Measurements from ENCODE around the gene AAK1.
"Not testable (repeated sequence)": the region's sequence is repeated elsewhere in the genome, so short reads cannot be mapped to it uniquely, and the experiment has no call there.

The AAK1 gene

DNA sequence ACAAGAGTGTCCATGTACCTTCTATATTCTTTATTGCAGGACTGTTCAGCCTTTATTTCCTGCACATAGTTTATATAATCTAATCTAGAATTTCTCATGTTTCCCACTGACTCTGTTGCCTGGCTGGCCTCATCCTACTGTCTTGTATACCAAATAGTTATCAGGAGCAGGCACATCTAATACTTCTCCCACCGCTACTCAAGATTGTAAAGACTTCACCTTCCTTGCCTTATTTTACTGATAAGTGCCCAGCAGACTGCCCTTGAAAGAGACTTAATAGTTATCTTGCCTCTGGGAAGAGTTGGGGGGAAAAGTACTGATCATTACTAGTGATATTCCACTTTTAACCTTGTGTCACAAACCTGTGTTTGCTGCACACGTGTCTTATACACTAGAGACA, 26.1 kb upstream of the AAK1 start:
- DNase-seq (ENCODE audit: low read depth, low spot score), result no peak
- TF ChIP-seq ZNF274 (IDR thresholded peaks at IDR 0.05; ENCODE audit: low read depth, low read length) (no peak), YY1 (IDR thresholded peaks at IDR 0.05; ENCODE audit: insufficient read depth, insufficient read length) (no peak), SUZ12 (IDR thresholded peaks at IDR 0.05; ENCODE audit: extremely low read depth, insufficient read depth, insufficient read length) (no peak)
- Histone ChIP-seq H3K9ac (ENCODE audit: insufficient read length, low read depth) (no peak overlapping the region), H3K27me3 (ENCODE audit: insufficient read depth, insufficient read length) (no peaks in the 10 kb centered on the region), H3K4me3 (ENCODE audit: insufficient read length, low read depth) (no peak overlapping the region), H3K9me3 (ENCODE audit: insufficient read depth, low read length) (peaks cover 5% of the 10 kb centered on the region; the same call in 1 of the 2 replicates), H3K36me3 (ENCODE audit: insufficient read depth, insufficient read length, low read length) (no peaks in the 10 kb centered on the region), H3K4me1 (ENCODE audit: insufficient read depth, insufficient read length) (peaks cover 2% of the 10 kb centered on the region)

DNA sequence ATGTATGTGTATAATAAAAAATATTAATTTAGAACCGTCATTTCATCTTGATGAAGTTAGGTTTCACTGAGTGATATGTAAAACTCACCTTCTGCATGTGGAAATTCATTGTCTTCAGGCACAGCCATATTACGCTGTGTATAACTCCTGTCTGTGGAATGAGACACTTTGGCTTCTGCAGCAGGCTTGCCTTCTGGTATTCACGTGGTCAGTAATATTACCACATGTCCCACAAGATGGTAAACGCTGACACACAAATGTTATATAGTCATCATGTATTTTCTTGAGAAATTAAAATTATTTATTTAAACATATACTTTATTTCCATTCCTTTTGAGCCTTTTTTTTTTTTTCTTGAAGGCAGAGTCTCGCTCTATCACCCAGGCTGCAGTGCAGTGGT, 25.1 kb upstream of the AAK1 start:
- Histone ChIP-seq H3K27me3 (ENCODE audit: insufficient read depth, insufficient read length) (no peaks in the 10 kb centered on the region), H3K9ac (ENCODE audit: insufficient read length, low read depth) (no peak overlapping the region), H3K4me1 (ENCODE audit: insufficient read depth, insufficient read length) (no peaks in the 10 kb centered on the region), H3K9me3 (ENCODE audit: insufficient read depth, low read length) (peaks cover 5% of the 10 kb centered on the region; the same call in 1 of the 2 replicates), H3K36me3 (ENCODE audit: insufficient read depth, insufficient read length, low read length) (no peaks in the 10 kb centered on the region), H3K4me3 (ENCODE audit: insufficient read length, low read depth) (no peak overlapping the region)
- DNase-seq (ENCODE audit: low read depth, low spot score), result no peak
- TF ChIP-seq YY1 (IDR thresholded peaks at IDR 0.05; ENCODE audit: insufficient read depth, insufficient read length), result no peak
- no peak for TF ChIP-seq SUZ12 (IDR thresholded peaks at IDR 0.05; ENCODE audit: extremely low read depth, insufficient read depth, insufficient read length)
- no peak for TF ChIP-seq ZNF274 (IDR thresholded peaks at IDR 0.05; ENCODE audit: low read depth, low read length)

DNA sequence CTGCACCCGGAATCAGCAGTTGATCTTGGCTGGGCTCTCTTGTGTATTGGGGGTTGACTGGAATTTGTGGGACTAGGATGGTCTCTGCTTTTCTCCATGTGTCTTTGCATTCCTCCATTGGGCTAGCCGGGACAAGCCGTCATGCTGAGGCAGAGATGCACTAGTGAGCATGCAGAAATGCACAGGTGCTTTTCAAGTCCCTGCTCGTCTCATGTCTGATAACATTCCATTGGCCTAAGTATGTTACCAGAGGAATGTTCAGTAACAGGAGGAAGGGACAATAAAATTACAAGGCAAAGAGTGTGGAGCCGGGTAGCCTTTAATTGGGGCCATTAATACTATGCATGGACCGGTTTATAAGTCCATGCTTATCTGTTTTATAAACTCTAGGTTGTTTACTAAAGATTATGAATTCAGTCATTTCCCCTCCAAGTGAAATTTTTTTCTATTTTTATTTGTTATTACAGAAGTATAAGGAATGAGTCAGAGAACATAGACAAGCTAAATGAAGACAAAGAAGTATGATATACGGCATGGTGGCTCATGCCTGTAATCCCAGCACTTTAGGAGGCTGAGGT, 24.4 kb upstream of the AAK1 start:
- Histone ChIP-seq H3K27me3 (ENCODE audit: insufficient read depth, insufficient read length) (no peaks in the 10 kb centered on the region), H3K9me3 (ENCODE audit: insufficient read depth, low read length) (peaks cover 9% of the 10 kb centered on the region; the same call in 1 of the 2 replicates), H3K4me1 (ENCODE audit: insufficient read depth, insufficient read length) (no peaks in the 10 kb centered on the region), H3K9ac (ENCODE audit: insufficient read length, low read depth) (no peak overlapping the region), H3K36me3 (ENCODE audit: insufficient read depth, insufficient read length, low read length) (no peaks in the 10 kb centered on the region), H3K4me3 (ENCODE audit: insufficient read length, low read depth) (no peak overlapping the region)
- TF ChIP-seq SUZ12 (IDR thresholded peaks at IDR 0.05; ENCODE audit: extremely low read depth, insufficient read depth, insufficient read length) (no peak), ZNF274 (IDR thresholded peaks at IDR 0.05; ENCODE audit: low read depth, low read length) (no peak), YY1 (IDR thresholded peaks at IDR 0.05; ENCODE audit: insufficient read depth, insufficient read length) (no peak)
- no peak for DNase-seq (ENCODE audit: low read depth, low spot score)

DNA sequence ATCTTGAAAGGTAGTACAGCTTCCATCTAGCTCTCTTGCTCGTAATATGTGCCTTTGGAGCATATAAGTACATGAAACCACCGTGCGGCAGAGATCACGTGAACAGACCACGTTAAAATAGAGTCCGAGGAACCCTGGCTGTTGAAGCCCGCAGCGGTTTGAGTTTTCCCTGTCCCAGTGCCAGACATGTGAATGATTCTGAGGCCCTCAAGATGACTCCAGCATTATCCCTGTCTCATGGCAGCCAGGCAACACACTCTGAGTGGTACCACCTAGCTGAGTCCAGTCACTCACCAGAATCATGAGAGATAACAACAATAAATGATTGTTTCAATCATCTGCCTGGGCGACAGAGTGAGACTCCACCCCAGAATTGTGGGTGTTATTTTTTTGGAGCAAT, 21.6 kb upstream of the AAK1 start:
- H3K27me3 ChIP-seq (ENCODE audit: insufficient read depth, insufficient read length), result no peaks in the 10 kb centered on the region
- no peaks in the 10 kb centered on the region for H3K36me3 ChIP-seq (ENCODE audit: insufficient read depth, insufficient read length, low read length)
- H3K4me3 ChIP-seq (ENCODE audit: insufficient read length, low read depth), result no peak overlapping the region
- TF ChIP-seq ZNF274 (IDR thresholded peaks at IDR 0.05; ENCODE audit: low read depth, low read length), result no peak
- H3K9ac ChIP-seq (ENCODE audit: insufficient read length, low read depth), result no peak overlapping the region
- DNase-seq (ENCODE audit: low read depth, low spot score), result no peak
- 0 out of 2 replicates have a peak, but pooled peaks cover 4% of the 10 kb centered on the region for H3K9me3 ChIP-seq (ENCODE audit: insufficient read depth, low read length)
- H3K4me1 ChIP-seq (ENCODE audit: insufficient read depth, insufficient read length), result no peaks in the 10 kb centered on the region

DNA sequence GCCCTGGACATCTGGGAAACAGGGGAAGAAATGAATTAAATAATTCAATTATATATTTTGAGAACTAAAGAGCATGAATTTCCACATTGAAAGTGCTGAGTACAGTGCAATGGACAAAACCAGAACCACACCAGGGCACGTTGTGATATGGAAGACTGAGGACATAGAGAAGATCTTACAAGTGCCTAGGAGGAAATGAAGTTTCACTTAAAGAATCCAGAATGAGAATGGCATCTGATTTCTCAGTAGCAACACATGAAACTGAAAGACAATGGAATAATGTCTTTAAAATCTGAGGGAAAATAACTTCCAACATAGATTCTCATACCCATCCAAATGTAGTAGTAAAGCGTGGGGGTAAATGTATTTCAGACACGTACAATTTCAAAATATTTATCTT, 20.3 kb upstream of the AAK1 start:
- no peak overlapping the region for H3K4me3 ChIP-seq (ENCODE audit: insufficient read length, low read depth)
- TF ChIP-seq ZNF274 (IDR thresholded peaks at IDR 0.05; ENCODE audit: low read depth, low read length) (no peak), YY1 (IDR thresholded peaks at IDR 0.05; ENCODE audit: insufficient read depth, insufficient read length) (no peak), SUZ12 (IDR thresholded peaks at IDR 0.05; ENCODE audit: extremely low read depth, insufficient read depth, insufficient read length) (no peak)
- no peak for DNase-seq (ENCODE audit: low read depth, low spot score)
- H3K36me3 ChIP-seq (ENCODE audit: insufficient read depth, insufficient read length, low read length), result no peaks in the 10 kb centered on the region
- no peaks in the 10 kb centered on the region for H3K4me1 ChIP-seq (ENCODE audit: insufficient read depth, insufficient read length)
- no peak overlapping the region for H3K9ac ChIP-seq (ENCODE audit: insufficient read length, low read depth)
- H3K27me3 ChIP-seq (ENCODE audit: insufficient read depth, insufficient read length), result no peaks in the 10 kb centered on the region
- 0 out of 2 replicates have a peak, but pooled peaks cover 4% of the 10 kb centered on the region for H3K9me3 ChIP-seq (ENCODE audit: insufficient read depth, low read length)

DNA sequence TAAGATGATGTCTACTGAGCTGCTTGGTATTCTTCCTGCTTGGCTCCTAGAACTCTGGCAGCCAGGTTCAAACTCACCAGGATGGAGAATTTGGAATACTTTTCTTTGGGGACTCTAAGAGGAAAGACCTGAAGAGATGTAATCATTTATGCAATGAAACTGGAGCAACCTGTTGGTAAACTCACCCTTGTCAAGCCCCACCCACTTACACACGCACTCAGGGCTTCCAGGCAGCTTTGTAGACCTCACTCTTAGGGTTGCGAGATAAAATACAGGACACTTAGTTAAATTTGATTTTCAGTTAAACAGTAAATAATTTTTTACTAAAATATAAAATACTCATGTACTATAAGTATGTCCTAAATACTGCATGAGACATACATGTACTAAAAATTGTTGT, 19.0 kb upstream of the AAK1 start:
- H3K9me3 ChIP-seq (ENCODE audit: insufficient read depth, low read length); H3K27me3 ChIP-seq (ENCODE audit: insufficient read depth, insufficient read length); DNase-seq (ENCODE audit: low read depth, low spot score); H3K4me1 ChIP-seq (ENCODE audit: insufficient read depth, insufficient read length); H3K9ac ChIP-seq (ENCODE audit: insufficient read length, low read depth); H3K4me3 ChIP-seq (ENCODE audit: insufficient read length, low read depth); H3K36me3 ChIP-seq (ENCODE audit: insufficient read depth, insufficient read length, low read length): not testable (repeated sequence)

DNA sequence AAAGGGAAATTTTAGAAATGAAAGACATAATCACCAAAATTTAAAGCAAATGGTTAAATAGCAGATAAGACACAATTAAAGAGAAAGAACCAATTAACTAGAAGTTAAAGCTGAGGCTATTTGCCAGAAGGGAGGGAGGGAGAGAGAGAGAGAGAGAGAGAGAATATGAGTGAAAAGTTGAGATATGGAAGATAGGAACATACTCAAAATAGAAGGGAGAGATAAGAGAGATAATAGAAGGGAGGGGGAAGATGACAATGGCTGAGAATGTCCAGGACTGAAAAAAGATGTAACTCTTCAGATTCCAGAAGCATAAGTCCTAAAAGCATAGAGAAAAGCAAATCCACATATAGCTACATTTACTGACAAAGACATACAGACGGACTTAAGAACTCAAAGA, 17.1 kb upstream of the AAK1 start:
- DNase-seq (ENCODE audit: low read depth, low spot score), result no peak
- TF ChIP-seq SUZ12 (IDR thresholded peaks at IDR 0.05; ENCODE audit: extremely low read depth, insufficient read depth, insufficient read length) (no peak), YY1 (IDR thresholded peaks at IDR 0.05; ENCODE audit: insufficient read depth, insufficient read length) (no peak), ZNF274 (IDR thresholded peaks at IDR 0.05; ENCODE audit: low read depth, low read length) (no peak)
- no peaks in the 10 kb centered on the region for H3K4me1 ChIP-seq (ENCODE audit: insufficient read depth, insufficient read length)
- 0 out of 2 replicates have a peak, but pooled peaks cover 4% of the 10 kb centered on the region for H3K9me3 ChIP-seq (ENCODE audit: insufficient read depth, low read length)
- H3K27me3 ChIP-seq (ENCODE audit: insufficient read depth, insufficient read length), result no peaks in the 10 kb centered on the region
- H3K4me3 ChIP-seq (ENCODE audit: insufficient read length, low read depth), result no peak overlapping the region
- no peak overlapping the region for H3K9ac ChIP-seq (ENCODE audit: insufficient read length, low read depth)
- H3K36me3 ChIP-seq (ENCODE audit: insufficient read depth, insufficient read length, low read length), result no peaks in the 10 kb centered on the region

Data from NT2/D1 (cell line).